PC-9 (cell line): ENCODE results near the gene TGFBR3. TPM values are rescaled to one million over a fixed set of nuclear protein-coding genes. Genes with fewer than 3 reads are reported as not detected.

Experiments used
- BruUV-seq: library from RNA; stranded (reverse); fragments of 400-500 nt; replicated peaks from 2 replicates; lab custom pipeline; 2021; lab: Mats Ljungman, UMichigan
- CTCF ChIA-PET: fragments of 300-600 bp; sonication (Branson Sonifier 250); formaldehyde crosslinking; loops from one replicate; lab custom pipeline; 2022; ENCODE audit warnings: antibody characterized with exemption; lab: Charles Lee
- POLR2A ChIA-PET: fragments of 300-600 bp; sonication (Branson Sonifier 250); formaldehyde crosslinking; loops from one replicate; lab custom pipeline; 2022; ENCODE audit warnings: antibody characterized with exemption; ENCODE audit not compliant: unreplicated experiment; lab: Charles Lee
- DNase-seq, 2 experiments: peaks; one replicate each; pipeline versions ENCODE4 v3.0.0 to v3.0.0-alpha.2; 2015 to 2022; ENCODE audit warnings: mixed read lengths in 1 of 2
- H2AFZ ChIP-seq: fragments of 200-600 bp; sonication (generic); 2 replicates; pipeline ENCODE4 v1.8.1; 2017; ENCODE audit warnings: antibody characterized with exemption
- H3F3A ChIP-seq: fragments of 200-600 bp; sonication (generic); 2 replicates; pipeline ENCODE4 v1.8.1; 2017; ENCODE audit warnings: antibody characterized with exemption, mild to moderate bottlenecking, low read depth; ENCODE audit not compliant: insufficient read depth
- H3K27ac ChIP-seq: fragments of 200-600 bp; sonication (generic); 2 replicates; pipeline ENCODE4 v1.6.1; 2016; ENCODE audit warnings: mixed run types
- H3K27me3 ChIP-seq: fragments of 200-600 bp; sonication (generic); 2 replicates; pipeline ENCODE4 v1.6.1; 2016; ENCODE audit warnings: low read depth, mixed run types; ENCODE audit not compliant: insufficient read depth
- H3K36me3 ChIP-seq: fragments of 200-600 bp; sonication (generic); 2 replicates; pipeline ENCODE4 v1.6.1; 2016; ENCODE audit warnings: low read depth, mixed run types
- H3K4me1 ChIP-seq: fragments of 200-600 bp; sonication (generic); replicated peaks from 2 replicates; pipeline ENCODE4 v1.6.1; 2016; ENCODE audit warnings: mixed run types; ENCODE audit not compliant: insufficient read depth
- H3K4me2 ChIP-seq: fragments of 200-600 bp; sonication (generic); 2 replicates; pipeline ENCODE4 v1.6.1; 2017; ENCODE audit warnings: mixed run types
- H3K4me3 ChIP-seq: fragments of 200-600 bp; sonication (generic); 2 replicates; pipeline ENCODE4 v1.6.1; 2016; ENCODE audit warnings: mixed run types
- H3K79me2 ChIP-seq: fragments of 200-600 bp; sonication (generic); 2 replicates; pipeline ENCODE4 v1.6.1; 2017; ENCODE audit warnings: low read depth, mixed run types
- H3K9me2 ChIP-seq: fragments of 200-600 bp; sonication (generic); 2 replicates; pipeline ENCODE4 v1.8.1; 2017; ENCODE audit warnings: mild to moderate bottlenecking; ENCODE audit not compliant: insufficient read depth
- H3K9me3 ChIP-seq: fragments of 200-600 bp; sonication (generic); 2 replicates; pipeline ENCODE4 v1.8.1; 2016; ENCODE audit warnings: low read depth; ENCODE audit not compliant: insufficient read depth
- H4K20me1 ChIP-seq: fragments of 200-600 bp; sonication (generic); 2 replicates; pipeline ENCODE4 v1.8.1; 2017; ENCODE audit not compliant: insufficient read depth
- EZH2 ChIP-seq: fragments of 200-600 bp; sonication (generic); IDR thresholded peaks from 2 replicates; pipeline ENCODE4 v1.8.0; 2017; ENCODE audit warnings: antibody characterized with exemption, low read depth
- intact Hi-C: fragments of 100-400 bp; cut with micrococcal nuclease; formaldehyde crosslinking; loops from one replicate; pipeline ENCODE4 v1.10.0; 2022; ENCODE audit not compliant: unreplicated experiment
- total RNA-seq: library from RNA; stranded (reverse); gene quantifications from 2 replicates; pipeline ENCODE4 v1.2.3, GENCODE V29; 2021
- TF ChIP-seq, protein P1 (sequence below): fragments of 200-600 bp; sonication (generic); conservative IDR thresholded peaks from 2 replicates; pipeline ENCODE4 v1.6.1; 2017; ENCODE audit warnings: mixed run types, antibody characterized with exemption, mild to moderate bottlenecking, moderate library complexity

Gene TGFBR3
- total RNA-seq, 1 experiment from 2014 or later = 1.6 TPM

DNA sequence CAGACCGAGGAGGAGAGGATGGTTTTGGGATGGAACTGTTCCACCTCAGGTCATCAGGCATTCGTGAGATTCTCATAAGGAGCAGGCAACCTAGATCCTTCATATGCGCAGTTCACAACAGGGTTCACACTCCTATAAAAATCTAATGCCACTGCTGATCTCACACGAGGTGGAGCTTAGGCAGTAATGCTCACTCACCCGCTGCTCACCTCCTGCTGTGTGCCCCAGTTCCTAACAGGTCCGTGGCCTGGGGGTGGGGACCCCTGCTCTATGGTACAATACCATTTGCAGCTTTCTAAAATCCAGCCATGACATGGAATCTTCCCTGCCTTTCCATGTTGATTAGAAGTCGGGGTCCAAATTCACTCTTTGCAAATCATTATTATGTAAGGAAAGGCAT lies 72.1 kb downstream of the TGFBR3 start:
- ChIA-PET POLR2A (no interaction called here), CTCF (interaction anchor here (0.6 kb wide), 1 partner anchor 245 kb away, joined by 3 read pairs; no protein-coding TSS in a partner anchor)
- H4K20me1 ChIP-seq = no peaks in the 10 kb centered on the region
- no TSS peak for BruUV-seq
- H3K9me2 ChIP-seq = no peaks in the 10 kb centered on the region
- H3K36me3 ChIP-seq = no peaks in the 10 kb centered on the region
- H3K79me2 ChIP-seq = no peaks in the 10 kb centered on the region
- intact Hi-C loops = no loop called here
- H3K27me3 ChIP-seq = no peaks in the 10 kb centered on the region
- no peaks in the 10 kb centered on the region for H3K9me3 ChIP-seq
- no peak overlapping the region for H3K4me2 ChIP-seq
- H2AFZ ChIP-seq = no peak overlapping the region
- peaks cover 7% of the 10 kb centered on the region for H3F3A ChIP-seq
- TF ChIP-seq, protein P1, sequence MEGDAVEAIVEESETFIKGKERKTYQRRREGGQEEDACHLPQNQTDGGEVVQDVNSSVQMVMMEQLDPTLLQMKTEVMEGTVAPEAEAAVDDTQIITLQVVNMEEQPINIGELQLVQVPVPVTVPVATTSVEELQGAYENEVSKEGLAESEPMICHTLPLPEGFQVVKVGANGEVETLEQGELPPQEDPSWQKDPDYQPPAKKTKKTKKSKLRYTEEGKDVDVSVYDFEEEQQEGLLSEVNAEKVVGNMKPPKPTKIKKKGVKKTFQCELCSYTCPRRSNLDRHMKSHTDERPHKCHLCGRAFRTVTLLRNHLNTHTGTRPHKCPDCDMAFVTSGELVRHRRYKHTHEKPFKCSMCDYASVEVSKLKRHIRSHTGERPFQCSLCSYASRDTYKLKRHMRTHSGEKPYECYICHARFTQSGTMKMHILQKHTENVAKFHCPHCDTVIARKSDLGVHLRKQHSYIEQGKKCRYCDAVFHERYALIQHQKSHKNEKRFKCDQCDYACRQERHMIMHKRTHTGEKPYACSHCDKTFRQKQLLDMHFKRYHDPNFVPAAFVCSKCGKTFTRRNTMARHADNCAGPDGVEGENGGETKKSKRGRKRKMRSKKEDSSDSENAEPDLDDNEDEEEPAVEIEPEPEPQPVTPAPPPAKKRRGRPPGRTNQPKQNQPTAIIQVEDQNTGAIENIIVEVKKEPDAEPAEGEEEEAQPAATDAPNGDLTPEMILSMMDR = no peak
- no peak for TF ChIP-seq EZH2
- H3K4me1 ChIP-seq = peaks cover 12% of the 10 kb centered on the region
- no peak overlapping the region for H3K4me3 ChIP-seq
- DNase-seq = no peak
- H3K27ac ChIP-seq = no peak overlapping the region

DNA sequence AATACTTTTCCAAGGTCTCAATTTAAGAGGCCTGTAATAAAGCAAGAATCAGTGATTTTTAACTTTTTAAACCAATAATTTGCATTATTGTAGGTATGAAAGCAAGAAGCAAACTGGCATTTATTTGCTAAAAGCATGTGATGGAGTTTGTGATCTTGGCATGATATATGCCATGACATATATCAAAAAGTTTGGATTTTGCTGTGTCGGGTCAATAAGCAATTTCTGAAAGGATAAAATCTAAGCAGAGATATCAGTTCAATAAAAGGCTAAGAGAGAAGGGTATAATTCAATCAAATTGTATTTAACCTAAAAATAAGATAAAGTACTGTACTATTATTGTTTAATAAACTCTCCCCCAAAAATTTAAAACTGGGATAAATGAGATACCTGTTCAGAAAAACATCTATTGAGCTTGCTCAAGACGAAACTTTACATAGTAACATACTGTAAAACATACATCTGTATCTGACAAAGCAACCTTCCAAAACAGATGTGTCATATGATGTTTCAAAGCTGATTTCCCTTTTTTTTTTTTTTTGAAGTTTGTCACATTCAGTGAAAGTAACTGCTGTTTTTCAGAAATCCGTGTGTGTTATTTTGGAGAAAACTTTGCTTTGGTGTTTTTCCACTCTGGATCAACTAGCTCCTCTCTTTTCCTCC lies 74.5 kb downstream of the TGFBR3 start:
- no peak overlapping the region for H3K4me3 ChIP-seq
- H3K27ac ChIP-seq = no peak overlapping the region
- H4K20me1 ChIP-seq = no peaks in the 10 kb centered on the region
- no peaks in the 10 kb centered on the region for H3K9me2 ChIP-seq
- CTCF ChIA-PET = no interaction called here
- no peak overlapping the region for H3K4me2 ChIP-seq
- no peaks in the 10 kb centered on the region for H3K27me3 ChIP-seq
- H3F3A ChIP-seq = peaks cover 7% of the 10 kb centered on the region
- no TSS peak for BruUV-seq
- TF ChIP-seq, protein P1 = no peak
- no peak for TF ChIP-seq EZH2
- peaks cover 19% of the 10 kb centered on the region for H3K4me1 ChIP-seq
- H3K79me2 ChIP-seq = no peaks in the 10 kb centered on the region
- H3K36me3 ChIP-seq = no peaks in the 10 kb centered on the region
- intact Hi-C loops = no loop called here
- H3K9me3 ChIP-seq = no peaks in the 10 kb centered on the region
- no peak for DNase-seq
- H2AFZ ChIP-seq = no peak overlapping the region
- POLR2A ChIA-PET = no interaction called here

DNA sequence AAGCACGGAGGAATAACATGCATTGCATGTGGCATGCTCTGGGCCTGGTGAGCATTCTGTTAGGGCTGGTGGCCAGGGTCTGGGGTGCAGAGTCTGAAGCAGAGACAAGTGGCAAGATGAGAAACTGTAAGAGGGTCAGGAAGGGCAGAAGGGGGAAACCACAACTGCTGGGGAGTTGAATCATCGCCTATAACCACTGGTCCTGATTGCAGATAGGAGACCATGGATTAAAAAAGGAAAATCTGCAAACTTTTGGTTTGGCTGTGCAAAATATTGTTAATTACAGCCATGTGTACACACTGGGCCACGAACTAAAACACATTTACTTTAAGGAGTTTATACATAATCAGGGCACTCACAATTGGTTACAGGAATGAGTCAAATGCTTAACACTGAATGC lies 76.6 kb downstream of the TGFBR3 start:
- Histone ChIP-seq H3K4me1 (peaks cover 32% of the 10 kb centered on the region), H3K9me3 (no peaks in the 10 kb centered on the region), H4K20me1 (no peaks in the 10 kb centered on the region), H3F3A (peaks cover 20% of the 10 kb centered on the region), H3K36me3 (no peaks in the 10 kb centered on the region), H3K4me2 (no peak overlapping the region; the same call in 1 of the 2 replicates), H3K4me3 (no peak overlapping the region), H3K9me2 (no peaks in the 10 kb centered on the region), H3K79me2 (no peaks in the 10 kb centered on the region), H3K27ac (no peak overlapping the region), H2AFZ (no peak overlapping the region), H3K27me3 (no peaks in the 10 kb centered on the region)
- DNase-seq = no peak
- intact Hi-C loops = loop anchor here (10.0 kb wide), 1 partner anchor 195 kb away; no protein-coding TSS in a partner anchor
- TF ChIP-seq, protein P1 = no peak
- no peak for TF ChIP-seq EZH2
- ChIA-PET CTCF (no interaction called here), POLR2A (no interaction called here)
- BruUV-seq = no TSS peak
